Measurements from ENCODE around the gene SLC37A2. TPM values are rescaled to one million over a fixed set of nuclear protein-coding genes. Genes with fewer than 3 reads are reported as not detected.

Gene SLC37A2
- total RNA-seq, 1 donor from 2014 or later = 0.54 TPM

DNA sequence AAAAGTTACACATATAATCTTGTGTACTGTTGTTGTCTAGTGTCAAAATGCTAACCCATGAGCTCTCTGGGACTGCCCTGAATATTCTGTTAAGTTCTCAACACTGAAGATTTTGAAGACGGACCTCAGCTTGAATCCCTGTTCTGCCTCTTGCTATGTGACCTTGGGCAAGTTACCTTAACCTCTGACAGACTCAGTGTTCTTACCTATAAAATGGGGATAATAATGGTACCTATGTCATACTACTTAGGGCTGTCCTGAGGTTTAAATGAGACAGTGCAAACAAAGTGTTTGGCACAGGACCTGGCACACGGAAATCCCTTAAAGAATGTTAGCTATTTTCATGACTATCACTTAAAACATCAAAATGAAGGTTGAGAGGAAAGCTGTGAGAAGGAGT is 37.0 kb downstream of the SLC37A2 start:
- H3K27me3 Mint-ChIP-seq (ENCODE audit: low read depth) = no peaks in the 10 kb centered on the region
- TF ChIP-seq, protein P1, sequence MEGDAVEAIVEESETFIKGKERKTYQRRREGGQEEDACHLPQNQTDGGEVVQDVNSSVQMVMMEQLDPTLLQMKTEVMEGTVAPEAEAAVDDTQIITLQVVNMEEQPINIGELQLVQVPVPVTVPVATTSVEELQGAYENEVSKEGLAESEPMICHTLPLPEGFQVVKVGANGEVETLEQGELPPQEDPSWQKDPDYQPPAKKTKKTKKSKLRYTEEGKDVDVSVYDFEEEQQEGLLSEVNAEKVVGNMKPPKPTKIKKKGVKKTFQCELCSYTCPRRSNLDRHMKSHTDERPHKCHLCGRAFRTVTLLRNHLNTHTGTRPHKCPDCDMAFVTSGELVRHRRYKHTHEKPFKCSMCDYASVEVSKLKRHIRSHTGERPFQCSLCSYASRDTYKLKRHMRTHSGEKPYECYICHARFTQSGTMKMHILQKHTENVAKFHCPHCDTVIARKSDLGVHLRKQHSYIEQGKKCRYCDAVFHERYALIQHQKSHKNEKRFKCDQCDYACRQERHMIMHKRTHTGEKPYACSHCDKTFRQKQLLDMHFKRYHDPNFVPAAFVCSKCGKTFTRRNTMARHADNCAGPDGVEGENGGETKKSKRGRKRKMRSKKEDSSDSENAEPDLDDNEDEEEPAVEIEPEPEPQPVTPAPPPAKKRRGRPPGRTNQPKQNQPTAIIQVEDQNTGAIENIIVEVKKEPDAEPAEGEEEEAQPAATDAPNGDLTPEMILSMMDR (IDR thresholded peaks at IDR 0.05; ENCODE audit: unreplicated experiment) = no peak
- no peaks in the 10 kb centered on the region for H3K4me1 Mint-ChIP-seq
- no peak for DNase-seq (ENCODE audit: low spot score in 2 of 2, unreplicated experiment in 2 of 2)
- H3K36me3 Mint-ChIP-seq = peaks cover 46% of the 10 kb centered on the region
- no peak overlapping the region for H3K4me3 Mint-ChIP-seq
- H3K9me3 Mint-ChIP-seq = peaks cover 3% of the 10 kb centered on the region
- H3K27ac Mint-ChIP-seq = no peak overlapping the region

DNA sequence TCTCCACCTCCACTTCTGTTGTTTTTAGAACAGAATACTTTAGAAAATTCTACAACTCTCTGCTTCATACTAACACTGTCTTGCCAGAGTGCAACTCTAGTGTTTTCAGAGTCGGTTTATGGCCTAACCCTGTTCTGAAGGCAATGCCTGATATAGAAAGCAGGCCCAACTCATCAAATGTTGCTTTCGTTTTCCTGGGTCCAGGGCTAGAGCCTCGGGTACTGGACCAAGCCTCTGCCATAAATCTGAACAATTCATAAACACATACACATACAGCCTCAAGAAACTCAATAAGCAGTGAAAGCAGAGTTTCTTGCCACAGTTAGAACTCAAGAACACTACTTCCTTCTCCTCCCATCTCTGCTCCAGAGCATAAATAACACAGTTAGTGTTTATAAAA is 38.5 kb downstream of the SLC37A2 start:
- no peaks in the 10 kb centered on the region for H3K4me1 Mint-ChIP-seq

DNA sequence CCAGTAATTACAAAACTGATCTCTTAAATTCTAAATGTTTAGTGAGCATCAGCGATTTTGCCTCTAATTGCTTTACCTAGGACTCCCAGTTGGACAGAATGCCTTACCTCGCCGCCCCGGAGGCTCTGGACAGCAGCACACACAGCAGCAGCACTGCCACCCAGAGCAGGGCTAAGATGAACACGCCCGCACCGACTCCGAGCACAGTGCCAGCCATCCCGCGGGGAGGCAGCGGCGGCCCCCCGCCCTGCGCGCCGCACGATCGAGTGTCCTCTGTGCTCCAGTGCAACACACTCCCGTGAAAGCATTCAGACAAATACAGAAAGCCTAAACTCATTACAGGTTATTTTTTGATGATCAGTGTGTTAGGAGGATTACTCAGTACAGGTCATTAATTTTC is 38.9 kb downstream of the SLC37A2 start:
- Mint-ChIP-seq H3K27me3 (ENCODE audit: low read depth) (no peaks in the 10 kb centered on the region), H3K36me3 (peaks cover 52% of the 10 kb centered on the region), H3K4me3 (no peak overlapping the region), H3K27ac (no peak overlapping the region), H3K4me1 (no peaks in the 10 kb centered on the region), H3K9me3 (peaks cover 15% of the 10 kb centered on the region)
- TF ChIP-seq, protein P1 (IDR thresholded peaks at IDR 0.05; ENCODE audit: unreplicated experiment) = no peak
- DNase-seq (ENCODE audit: low spot score in 2 of 2, unreplicated experiment in 2 of 2) = no peak

More for the DNA sequence above, 38.5 kb downstream of the SLC37A2 start:
- no peaks in the 10 kb centered on the region for H3K27me3 Mint-ChIP-seq (ENCODE audit: low read depth)
- no peak overlapping the region for H3K4me3 Mint-ChIP-seq
- TF ChIP-seq, protein P1 (IDR thresholded peaks at IDR 0.05; ENCODE audit: unreplicated experiment) = no peak
- peaks cover 49% of the 10 kb centered on the region for H3K36me3 Mint-ChIP-seq
- H3K9me3 Mint-ChIP-seq = peaks cover 11% of the 10 kb centered on the region
- DNase-seq (ENCODE audit: low spot score in 2 of 2, unreplicated experiment in 2 of 2) = no peak
- no peak overlapping the region for H3K27ac Mint-ChIP-seq

DNA sequence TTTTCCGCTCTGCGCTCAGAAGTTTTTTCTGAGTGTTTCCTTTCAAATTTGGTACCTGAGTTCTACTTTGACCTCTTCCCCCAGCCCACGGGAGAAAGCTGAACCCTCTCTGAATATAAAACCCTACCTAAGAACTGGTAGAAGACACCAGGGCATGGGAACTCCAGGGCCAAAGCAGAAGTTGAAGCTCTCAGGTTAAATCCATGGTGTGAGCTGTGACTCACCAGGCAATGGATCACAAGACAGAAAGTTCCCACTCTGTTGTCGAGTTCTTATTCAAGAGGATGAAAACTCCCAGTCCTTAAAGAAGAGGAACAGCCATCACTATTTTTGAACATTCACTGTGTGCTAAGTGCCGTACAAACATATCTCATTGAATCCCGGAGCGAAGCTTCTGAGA is 39.4 kb downstream of the SLC37A2 start:
- Mint-ChIP-seq H3K27ac (no peak overlapping the region), H3K4me3 (no peak overlapping the region), H3K27me3 (ENCODE audit: low read depth) (no peaks in the 10 kb centered on the region), H3K4me1 (no peaks in the 10 kb centered on the region), H3K9me3 (peaks cover 17% of the 10 kb centered on the region), H3K36me3 (peaks cover 54% of the 10 kb centered on the region)
- no peak for DNase-seq (ENCODE audit: low spot score in 2 of 2, unreplicated experiment in 2 of 2)
- TF ChIP-seq, protein P1 (IDR thresholded peaks at IDR 0.05; ENCODE audit: unreplicated experiment) = no peak

DNA sequence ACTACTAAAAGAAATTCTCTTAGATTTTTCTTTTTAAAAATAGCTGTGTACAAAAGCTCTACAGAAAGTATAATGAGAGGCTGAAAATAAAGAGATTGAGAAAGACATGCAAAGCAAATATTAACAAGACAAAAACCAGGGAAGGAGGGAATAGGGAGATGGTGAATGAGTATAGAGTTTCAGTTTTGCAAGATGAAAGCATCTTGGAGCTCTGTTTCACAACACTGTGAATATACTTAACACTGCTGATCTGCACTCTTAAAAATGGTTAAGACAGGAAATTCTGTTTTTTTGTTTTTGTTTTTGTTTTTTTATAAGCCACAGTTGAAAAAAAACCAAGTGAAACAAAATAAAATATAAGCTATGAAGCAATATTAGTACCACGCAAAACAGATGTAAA is 42.8 kb downstream of the SLC37A2 start:
- Mint-ChIP-seq H3K4me3 (no peak overlapping the region), H3K27ac (no peak overlapping the region), H3K27me3 (ENCODE audit: low read depth) (no peaks in the 10 kb centered on the region), H3K9me3 (peaks cover 17% of the 10 kb centered on the region), H3K36me3 (peaks cover 35% of the 10 kb centered on the region), H3K4me1 (peaks cover 8% of the 10 kb centered on the region)
- DNase-seq (ENCODE audit: low spot score in 2 of 2, unreplicated experiment in 2 of 2) = no peak
- TF ChIP-seq, protein P1 (IDR thresholded peaks at IDR 0.05; ENCODE audit: unreplicated experiment) = no peak

DNA sequence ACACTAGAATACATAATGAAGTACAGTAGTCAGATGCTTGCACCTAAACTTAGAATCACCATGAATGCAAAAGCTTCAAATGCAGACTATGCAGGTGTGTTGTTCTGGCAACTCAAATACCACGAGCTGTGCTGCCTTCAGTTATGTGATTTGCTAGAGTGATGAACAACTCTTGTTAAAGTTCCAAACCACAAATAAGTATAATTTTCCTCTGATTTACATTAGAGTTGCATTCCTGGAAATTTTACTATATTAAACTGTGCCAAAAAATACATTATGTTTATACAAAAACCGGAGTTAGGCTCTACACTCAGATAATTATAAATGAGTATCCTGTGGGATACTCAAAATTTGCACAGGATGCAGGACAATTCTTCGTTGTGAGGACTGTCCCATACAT is 45.4 kb downstream of the SLC37A2 start:
- peaks cover 16% of the 10 kb centered on the region for H3K4me1 Mint-ChIP-seq
- peaks cover 26% of the 10 kb centered on the region for H3K9me3 Mint-ChIP-seq
- H3K27me3 Mint-ChIP-seq (ENCODE audit: low read depth) = peaks cover 2% of the 10 kb centered on the region
- no peak overlapping the region for H3K27ac Mint-ChIP-seq
- H3K4me3 Mint-ChIP-seq = no peak overlapping the region
- TF ChIP-seq, protein P1 (IDR thresholded peaks at IDR 0.05; ENCODE audit: unreplicated experiment) = no peak
- H3K36me3 Mint-ChIP-seq = peaks cover 26% of the 10 kb centered on the region
- DNase-seq (ENCODE audit: low spot score in 2 of 2, unreplicated experiment in 2 of 2) = no peak
